Activated T-helper 17 cell treated with anti-CD3 and anti-CD28 coated beads, Interleukin-2, amount 50 U/mL, for 72 hours (primary cell): ENCODE measurements around the gene C10orf105. TPM values are rescaled to one million over a fixed set of nuclear protein-coding genes. Genes with fewer than 3 reads are reported as not detected.

Source experiments
- ATAC-seq: fragments of 150-1000 bp; cut with Tn5 transposase; replicated peaks from 2 replicates; pipeline ENCODE4 v1.10.0; 2021; ENCODE audit warnings: mild to moderate bottlenecking, moderate library complexity
- H3K27ac Mint-ChIP-seq: one replicate; pipeline ENCODE4 v1.8.0; 2022; ENCODE audit warnings: mixed read lengths
- H3K27me3 Mint-ChIP-seq: one replicate; pipeline ENCODE4 v1.8.0; 2022; ENCODE audit warnings: mixed read lengths
- H3K36me3 Mint-ChIP-seq: one replicate; pipeline ENCODE4 v1.8.0; 2022; ENCODE audit warnings: low read depth, mild to moderate bottlenecking, mixed read lengths
- H3K4me1 Mint-ChIP-seq: one replicate; pipeline ENCODE4 v1.8.0; 2022; ENCODE audit warnings: mixed read lengths
- H3K4me3 Mint-ChIP-seq: one replicate; pipeline ENCODE4 v1.8.0; 2022; ENCODE audit warnings: mild to moderate bottlenecking, mixed read lengths
- H3K9me3 Mint-ChIP-seq: one replicate; pipeline ENCODE4 v1.8.0; 2022; ENCODE audit warnings: mixed read lengths
- total RNA-seq, 2 donors: library from RNA; stranded (reverse); gene quantifications; one replicate each; pipeline ENCODE4 v1.2.3, GENCODE V29; 2022

The C10orf105 gene
- total RNA-seq, 2 donors from 2014 or later: 0.04 to 1.0 TPM

GRCh38 chr10:71696628-71697326 lies 22.8 kb downstream of the C10orf105 start:
- H3K36me3 Mint-ChIP-seq: no peaks in the 10 kb centered on the region
- H3K9me3 Mint-ChIP-seq: no peaks in the 10 kb centered on the region

DNA sequence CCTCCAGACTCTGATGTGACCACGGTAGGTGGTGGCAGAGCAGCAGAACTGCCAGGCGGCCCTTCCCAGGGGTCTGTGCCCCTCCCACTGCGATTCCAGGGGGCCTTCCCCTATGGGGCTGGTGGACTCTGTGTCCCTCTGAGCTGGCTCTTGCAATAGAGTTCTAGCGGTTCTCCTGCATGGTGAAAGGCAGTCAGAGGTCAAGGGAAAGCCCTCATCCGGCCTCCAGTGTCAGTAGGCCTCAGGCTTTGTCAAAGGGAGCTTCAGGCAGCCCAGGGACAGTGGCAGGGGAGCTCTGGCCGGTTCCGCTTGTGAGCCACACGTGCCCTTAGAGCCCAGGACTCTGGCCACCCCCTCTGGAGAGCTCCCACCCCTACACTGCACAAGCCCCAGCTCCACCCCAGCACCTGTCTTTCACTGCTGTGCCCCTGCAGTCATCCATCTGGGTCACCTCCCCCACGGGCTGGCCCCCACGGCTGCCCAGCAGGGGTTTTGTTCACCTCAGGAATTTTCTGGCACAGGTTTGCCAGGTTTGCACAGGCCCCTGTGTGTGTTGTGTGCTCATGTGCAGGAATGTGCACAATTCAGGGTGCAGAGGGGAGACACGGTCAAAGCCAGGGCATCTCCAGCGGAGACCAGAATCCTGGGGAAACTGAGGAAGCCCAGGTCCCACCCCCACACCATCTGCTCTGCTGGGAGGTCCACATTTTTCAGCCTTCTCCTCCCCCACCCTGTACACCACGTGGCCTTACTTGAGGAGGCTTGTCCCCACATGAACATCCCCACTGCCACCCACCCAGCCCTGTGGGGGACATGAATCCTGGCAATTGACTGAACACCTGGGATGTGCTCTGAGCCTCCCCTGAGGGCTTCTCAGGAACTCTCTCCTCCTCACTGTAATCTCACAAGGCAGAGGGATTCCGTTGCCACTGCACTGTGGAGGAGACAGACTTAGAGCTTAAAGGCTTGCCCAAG lies 23.8 kb downstream of the C10orf105 start:
- Mint-ChIP-seq H3K36me3 (no peaks in the 10 kb centered on the region), H3K27ac (no peak overlapping the region), H3K4me3 (peak overlapping the region; percentile 60), H3K9me3 (no peaks in the 10 kb centered on the region), H3K4me1 (peaks cover 16% of the 10 kb centered on the region), H3K27me3 (no peaks in the 10 kb centered on the region)
- ATAC-seq: no peak

More at GRCh38 chr10:71696628-71697326, 22.8 kb downstream of the C10orf105 start:
- H3K4me3 Mint-ChIP-seq: no peak overlapping the region
- no peaks in the 10 kb centered on the region for H3K27me3 Mint-ChIP-seq
- H3K4me1 Mint-ChIP-seq: peaks cover 16% of the 10 kb centered on the region
- no peak overlapping the region for H3K27ac Mint-ChIP-seq
- ATAC-seq: peak; percentile 61

- Mint-ChIP-seq H3K4me1 (peaks cover 16% of the 10 kb centered on the region), H3K27ac (peak overlapping the region; percentile 70), H3K9me3 (no peaks in the 10 kb centered on the region), H3K4me3 (peak overlapping the region; percentile 60), H3K36me3 (no peaks in the 10 kb centered on the region), H3K27me3 (no peaks in the 10 kb centered on the region)
- ATAC-seq: peak; percentile 34
Observed at GRCh38 chr10:71694567-71694968, 25.0 kb downstream of the C10orf105 start.

- no peaks in the 10 kb centered on the region for H3K36me3 Mint-ChIP-seq
- no peaks in the 10 kb centered on the region for H3K27me3 Mint-ChIP-seq
- H3K4me1 Mint-ChIP-seq: peaks cover 14% of the 10 kb centered on the region
- peak overlapping the region; percentile 70 for H3K27ac Mint-ChIP-seq
- no peaks in the 10 kb centered on the region for H3K9me3 Mint-ChIP-seq
- H3K4me3 Mint-ChIP-seq: peak overlapping the region; percentile 60
- no peak for ATAC-seq
Observed at GRCh38 chr10:71694039-71694501, 25.5 kb downstream of the C10orf105 start.

- H3K27ac Mint-ChIP-seq: no peak overlapping the region
- no peak for ATAC-seq
- H3K36me3 Mint-ChIP-seq: no peaks in the 10 kb centered on the region
- H3K9me3 Mint-ChIP-seq: peaks cover under 1% of the 10 kb centered on the region
- peaks cover 8% of the 10 kb centered on the region for H3K4me1 Mint-ChIP-seq
- H3K27me3 Mint-ChIP-seq: no peaks in the 10 kb centered on the region
- no peak overlapping the region for H3K4me3 Mint-ChIP-seq
Observed at GRCh38 chr10:71693377-71693776, 26.2 kb downstream of the C10orf105 start.

DNA sequence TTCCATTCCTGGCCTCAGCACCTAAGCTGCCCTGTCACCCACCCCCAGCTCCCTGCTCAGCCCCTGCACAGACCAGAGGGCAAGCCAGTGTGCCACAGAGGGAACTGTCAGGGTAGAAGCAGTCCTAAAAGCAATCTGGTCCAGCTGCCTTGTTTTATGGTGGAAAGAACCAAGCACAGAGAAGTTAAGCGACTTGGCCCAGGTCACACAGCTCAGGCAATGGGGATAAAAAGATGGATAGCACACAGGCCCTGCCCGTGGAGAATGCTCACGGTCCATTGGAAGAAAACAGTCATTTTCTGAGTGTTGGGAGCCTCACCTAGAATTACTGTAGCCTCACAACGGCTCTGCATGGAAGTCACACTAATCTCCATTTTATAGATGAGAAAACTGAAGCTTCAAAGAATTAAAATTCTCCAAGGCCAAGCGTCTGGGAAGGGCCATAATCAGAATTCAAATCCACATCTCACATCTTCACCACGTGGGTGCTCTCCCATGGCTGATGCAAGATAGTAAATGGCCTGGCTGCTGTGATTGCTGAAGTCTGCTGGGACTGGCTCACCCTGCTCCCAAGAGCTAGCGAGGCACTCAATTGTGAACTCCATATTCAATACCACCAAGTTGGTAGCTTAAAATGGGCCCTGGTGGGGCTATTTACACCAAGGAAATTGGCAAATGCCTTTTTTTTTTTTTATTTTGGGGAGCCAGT lies 26.8 kb downstream of the C10orf105 start:
- no peaks in the 10 kb centered on the region for H3K27me3 Mint-ChIP-seq
- H3K4me1 Mint-ChIP-seq: peaks cover 8% of the 10 kb centered on the region
- H3K36me3 Mint-ChIP-seq: no peaks in the 10 kb centered on the region
- H3K4me3 Mint-ChIP-seq: no peak overlapping the region
- peaks cover 5% of the 10 kb centered on the region for H3K9me3 Mint-ChIP-seq
- no peak overlapping the region for H3K27ac Mint-ChIP-seq
- no peak for ATAC-seq

- peaks cover 5% of the 10 kb centered on the region for H3K9me3 Mint-ChIP-seq
Observed at GRCh38 chr10:71691405-71691804, 28.2 kb downstream of the C10orf105 start.

GRCh38 chr10:71690094-71690720 lies 29.4 kb downstream of the C10orf105 start:
- Mint-ChIP-seq H3K4me1 (peaks cover 6% of the 10 kb centered on the region), H3K27ac (no peak overlapping the region), H3K4me3 (no peak overlapping the region), H3K27me3 (no peaks in the 10 kb centered on the region), H3K9me3 (peaks cover 5% of the 10 kb centered on the region), H3K36me3 (no peaks in the 10 kb centered on the region)
- no peak for ATAC-seq

More at GRCh38 chr10:71691405-71691804, 28.2 kb downstream of the C10orf105 start:
- H3K4me3 Mint-ChIP-seq: no peak overlapping the region
- H3K4me1 Mint-ChIP-seq: peaks cover 6% of the 10 kb centered on the region
- H3K27me3 Mint-ChIP-seq: no peaks in the 10 kb centered on the region
- H3K36me3 Mint-ChIP-seq: no peaks in the 10 kb centered on the region
- no peak for ATAC-seq
- no peak overlapping the region for H3K27ac Mint-ChIP-seq

- Mint-ChIP-seq H3K4me3 (no peak overlapping the region), H3K36me3 (no peaks in the 10 kb centered on the region), H3K27ac (peak overlapping the region; percentile 83), H3K9me3 (peaks cover 5% of the 10 kb centered on the region), H3K4me1 (peaks cover 6% of the 10 kb centered on the region), H3K27me3 (no peaks in the 10 kb centered on the region)
- ATAC-seq: no peak
Observed at GRCh38 chr10:71688256-71688655, 31.3 kb downstream of the C10orf105 start.

- Mint-ChIP-seq H3K27ac (no peak overlapping the region), H3K27me3 (no peaks in the 10 kb centered on the region), H3K4me3 (no peak overlapping the region), H3K9me3 (peaks cover 5% of the 10 kb centered on the region), H3K4me1 (peaks cover 6% of the 10 kb centered on the region), H3K36me3 (no peaks in the 10 kb centered on the region)
- no peak for ATAC-seq
Observed at GRCh38 chr10:71687480-71687879, 32.1 kb downstream of the C10orf105 start.

DNA sequence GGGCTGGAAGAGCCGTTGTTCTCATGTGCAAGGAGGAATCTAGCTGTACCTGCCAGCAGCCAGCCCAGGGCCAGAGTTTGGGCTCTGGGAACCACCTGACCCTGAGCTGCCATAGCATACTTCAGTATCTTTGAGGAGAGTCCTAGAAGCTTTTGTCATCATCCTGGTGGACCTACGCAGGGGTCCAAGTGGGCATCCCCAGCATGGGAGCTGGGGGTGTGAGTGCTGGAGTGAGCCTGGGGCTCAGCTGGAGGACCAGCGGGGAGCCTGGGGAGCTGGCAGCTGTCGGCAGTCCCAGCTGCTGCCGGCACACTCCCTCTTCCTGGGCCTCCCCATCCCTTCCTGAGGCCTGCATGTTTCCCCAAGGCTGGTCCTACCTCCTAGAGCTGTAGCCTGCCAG lies 32.5 kb downstream of the C10orf105 start:
- Mint-ChIP-seq H3K36me3 (no peaks in the 10 kb centered on the region), H3K4me1 (peaks cover 6% of the 10 kb centered on the region), H3K27me3 (no peaks in the 10 kb centered on the region), H3K27ac (peak overlapping the region; percentile 16), H3K4me3 (no peak overlapping the region), H3K9me3 (peaks cover 5% of the 10 kb centered on the region)
- no peak for ATAC-seq

DNA sequence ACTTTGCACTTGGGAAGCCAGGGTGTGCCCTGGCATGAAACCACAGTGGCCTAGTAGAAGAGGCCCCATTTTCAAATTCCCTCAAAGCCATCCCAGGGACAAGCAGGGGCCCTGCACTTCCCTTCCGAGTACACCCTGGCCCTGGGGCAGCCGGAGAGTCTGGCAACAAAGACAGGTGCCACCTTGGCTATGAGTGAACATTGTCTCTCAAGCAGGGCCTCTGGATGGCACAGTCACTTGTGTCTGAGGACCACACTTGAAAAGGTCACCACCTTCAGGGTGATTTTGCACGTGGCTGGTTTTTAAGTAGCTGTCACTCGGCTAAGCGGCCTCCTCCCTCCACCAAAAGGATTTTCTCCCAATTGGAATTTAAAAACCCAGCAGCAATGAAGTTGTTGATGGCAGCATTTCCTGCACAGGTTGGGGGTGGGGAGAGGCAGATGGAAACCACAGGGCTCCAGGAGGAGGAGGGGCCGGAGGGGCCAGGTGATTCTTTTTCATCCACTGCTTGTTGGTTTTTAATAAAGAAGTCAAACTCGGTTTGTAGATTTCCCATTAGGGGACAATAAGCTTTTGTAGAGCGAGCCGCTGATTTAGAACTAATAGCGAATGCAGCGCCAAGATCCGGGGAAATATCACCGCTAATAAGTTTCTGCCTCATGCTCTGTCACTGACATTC lies 33.9 kb downstream of the C10orf105 start:
- ATAC-seq: no peak
- Mint-ChIP-seq H3K27me3 (no peaks in the 10 kb centered on the region), H3K36me3 (no peaks in the 10 kb centered on the region), H3K4me1 (peaks cover 6% of the 10 kb centered on the region), H3K4me3 (no peak overlapping the region), H3K27ac (peak overlapping the region; percentile 16), H3K9me3 (peaks cover 5% of the 10 kb centered on the region)

DNA sequence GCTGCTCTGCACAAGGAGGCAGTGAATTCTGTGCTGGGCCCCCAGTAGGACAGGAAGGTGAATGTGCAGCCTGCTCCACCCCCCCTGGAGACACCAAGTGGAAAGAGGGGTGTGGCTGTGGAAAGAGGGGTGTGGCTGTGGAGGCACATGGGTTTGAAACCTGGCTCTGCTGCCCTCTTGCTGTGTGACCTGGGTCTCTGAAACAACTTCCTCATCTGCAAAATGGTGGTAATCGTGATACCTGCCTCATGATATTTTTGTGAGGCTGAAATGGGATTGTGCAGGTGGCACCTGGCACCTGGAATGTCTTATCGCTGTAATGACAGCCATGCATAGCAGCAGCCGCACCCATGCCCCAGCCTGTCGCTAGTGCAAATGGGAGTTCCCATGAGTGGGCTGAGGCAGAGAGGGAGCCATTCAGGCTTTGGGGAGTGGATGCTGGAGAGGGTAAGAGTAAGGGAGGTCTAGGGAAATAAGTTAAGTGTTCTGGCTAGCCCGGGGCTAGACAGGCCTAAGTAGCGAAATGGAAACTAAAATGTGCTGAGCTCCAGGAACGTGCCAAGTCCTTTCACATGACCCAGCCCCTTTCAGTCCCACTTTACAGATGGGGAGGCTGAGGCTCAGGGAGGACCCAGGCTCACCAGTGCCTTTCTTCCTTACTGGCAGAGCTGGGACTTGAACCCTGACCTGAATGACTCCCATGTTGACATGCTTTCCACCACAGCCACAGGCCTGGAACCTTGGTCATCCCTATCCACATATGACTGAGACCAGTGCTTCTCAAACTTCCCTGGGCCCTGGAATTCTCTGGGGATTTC lies 35.0 kb downstream of the C10orf105 start:
- H3K4me1 Mint-ChIP-seq: peaks cover 6% of the 10 kb centered on the region

More for the DNA sequence above, 35.0 kb downstream of the C10orf105 start:
- H3K9me3 Mint-ChIP-seq: peaks cover 5% of the 10 kb centered on the region
- no peak overlapping the region for H3K4me3 Mint-ChIP-seq
- no peaks in the 10 kb centered on the region for H3K27me3 Mint-ChIP-seq
- H3K27ac Mint-ChIP-seq: no peak overlapping the region
- ATAC-seq: no peak
- no peaks in the 10 kb centered on the region for H3K36me3 Mint-ChIP-seq
